SKM-1 (cell line): Measurements from ENCODE around the gene CRELD2.

Experiments used
- DNase-seq: peaks from one replicate; lab custom pipeline; 2025; ENCODE audit not compliant: unreplicated experiment; lab: John Stamatoyannopoulos, UW

The CRELD2 gene

GRCh38 chr22:49928555-49929210, 10.2 kb downstream of the CRELD2 start:
- no peak for DNase-seq

- DNase-seq = peak; percentile 8
Measured at GRCh38 chr22:49929211-49929979, 11.0 kb downstream of the CRELD2 start.

GRCh38 chr22:49929994-49930575, 11.7 kb downstream of the CRELD2 start:
- DNase-seq = no peak

- DNase-seq = peak; percentile 81
Measured at GRCh38 chr22:49930596-49931412, 12.4 kb downstream of the CRELD2 start.

GRCh38 chr22:49933236-49934159, 15.1 kb downstream of the CRELD2 start:
- no peak for DNase-seq

- DNase-seq = no peak
Measured at GRCh38 chr22:49934160-49934890, 15.9 kb downstream of the CRELD2 start.

GRCh38 chr22:49934891-49935557, 16.6 kb downstream of the CRELD2 start:
- peak; percentile 14 for DNase-seq

GRCh38 chr22:49935561-49935960, 17.1 kb downstream of the CRELD2 start:
- no peak for DNase-seq

- peak; percentile 79 for DNase-seq
Measured at GRCh38 chr22:49936018-49936972, 17.9 kb downstream of the CRELD2 start.

GRCh38 chr22:49936973-49937757, 18.7 kb downstream of the CRELD2 start:
- DNase-seq = no peak

- DNase-seq = no peak
Measured at GRCh38 chr22:49937758-49938564, 19.5 kb downstream of the CRELD2 start.

- no peak for DNase-seq
Measured at GRCh38 chr22:49938565-49939136, 20.2 kb downstream of the CRELD2 start.

GRCh38 chr22:49941507-49942316, 23.3 kb downstream of the CRELD2 start:
- DNase-seq = no peak

- DNase-seq = no peak
Measured at GRCh38 chr22:49942565-49943404, 24.4 kb downstream of the CRELD2 start.
